H9 (cell line): Measurements from ENCODE around the gene MMP24OS. TPM values are rescaled to one million over a fixed set of nuclear protein-coding genes. Genes with fewer than 3 reads are reported as not detected.

Experiments used
- DNase-seq: peaks from one replicate; pipeline ENCODE4 v3.0.0-alpha.2; 2017
- H2AFZ ChIP-seq: one replicate; pipeline ENCODE4 v1.6.1; 2013; ENCODE audit warnings: mild to moderate bottlenecking, low read length, control low read depth, moderate library complexity
- H2AK5ac ChIP-seq: 2 replicates; pipeline ENCODE4 v1.6.1; 2013; ENCODE audit warnings: low read length, control low read depth, mixed read lengths; ENCODE audit not compliant: insufficient read length
- H2BK120ac ChIP-seq: one replicate; pipeline ENCODE4 v1.6.1; 2013; ENCODE audit warnings: low read depth, mild to moderate bottlenecking, low read length, control low read depth, inconsistent platforms; ENCODE audit not compliant: poor library complexity, severe bottlenecking
- H2BK12ac ChIP-seq: 2 replicates; pipeline ENCODE4 v1.6.1; 2013; ENCODE audit warnings: low read length, control low read depth, mixed read lengths, low read depth; ENCODE audit not compliant: insufficient read length
- H2BK15ac ChIP-seq: 2 replicates; pipeline ENCODE4 v1.6.1; 2013; ENCODE audit warnings: low read depth, low read length, control low read depth
- H2BK20ac ChIP-seq: one replicate; pipeline ENCODE4 v1.6.1; 2013; ENCODE audit warnings: low read depth, mild to moderate bottlenecking, low read length, control low read depth, inconsistent platforms; ENCODE audit not compliant: poor library complexity, severe bottlenecking
- H2BK5ac ChIP-seq: 2 replicates; pipeline ENCODE4 v1.6.1; 2013; ENCODE audit warnings: low read length, control low read depth, mixed read lengths; ENCODE audit not compliant: insufficient read length
- H3K14ac ChIP-seq: 2 replicates; pipeline ENCODE4 v1.6.1; 2013; ENCODE audit warnings: low read length, control low read depth; ENCODE audit not compliant: insufficient read depth
- H3K18ac ChIP-seq: 2 replicates; pipeline ENCODE4 v1.6.1; 2013; ENCODE audit warnings: low read depth, mild to moderate bottlenecking, mixed read lengths, low read length, control low read depth; ENCODE audit not compliant: insufficient read length
- H3K23ac ChIP-seq: 2 replicates; pipeline ENCODE4 v1.6.1; 2013; ENCODE audit warnings: low read length, control low read depth, mixed read lengths, low read depth; ENCODE audit not compliant: insufficient read length
- H3K23me2 ChIP-seq: 2 replicates; pipeline ENCODE4 v1.6.1; 2013; ENCODE audit warnings: low read depth, mild to moderate bottlenecking, mixed read lengths, low read length, control low read depth; ENCODE audit not compliant: insufficient read length, poor library complexity, severe bottlenecking
- H3K27ac ChIP-seq: 2 replicates; pipeline ENCODE4 v1.5.1; 2013; ENCODE audit warnings: low read length, control low read depth, mixed read lengths, low read depth; ENCODE audit not compliant: insufficient read length
- H3K27me3 ChIP-seq: 2 replicates; pipeline ENCODE4 v1.6.1; 2013; ENCODE audit warnings: low read length, control low read depth, inconsistent platforms; ENCODE audit not compliant: insufficient read depth
- H3K4ac ChIP-seq: 2 replicates; pipeline ENCODE4 v1.6.1; 2013; ENCODE audit warnings: low read depth, mild to moderate bottlenecking, control low read depth, inconsistent platforms, low read length, moderate library complexity
- H3K4me1 ChIP-seq: 2 replicates; pipeline ENCODE4 v1.6.1; 2013; ENCODE audit warnings: low read length, control low read depth, inconsistent platforms; ENCODE audit not compliant: insufficient read depth
- H3K4me2 ChIP-seq: 2 replicates; pipeline ENCODE4 v1.6.1; 2013; ENCODE audit warnings: low read length, control low read depth, mixed read lengths; ENCODE audit not compliant: insufficient read length, insufficient read depth
- H3K56ac ChIP-seq: 2 replicates; pipeline ENCODE4 v1.6.1; 2013; ENCODE audit warnings: low read depth, mild to moderate bottlenecking, mixed read lengths, low read length, control low read depth; ENCODE audit not compliant: insufficient read length
- H3K79me1 ChIP-seq: 2 replicates; pipeline ENCODE4 v1.6.1; 2013; ENCODE audit warnings: low read depth, mild to moderate bottlenecking, moderate library complexity, low read length, control low read depth, inconsistent platforms; ENCODE audit not compliant: insufficient read depth, poor library complexity, severe bottlenecking
- H3K79me2 ChIP-seq: 2 replicates; pipeline ENCODE4 v1.6.1; 2013; ENCODE audit warnings: low read length, control low read depth, inconsistent platforms; ENCODE audit not compliant: insufficient read depth
- H3K9ac ChIP-seq: 2 replicates; pipeline ENCODE4 v1.6.1; 2013; ENCODE audit warnings: low read length, control low read depth, mixed read lengths; ENCODE audit not compliant: insufficient read length; ENCODE audit errors: extremely low read depth
- H3K9me3 ChIP-seq: one replicate; pipeline ENCODE4 v1.6.1; 2013; ENCODE audit warnings: low read depth, low read length, inconsistent platforms; ENCODE audit not compliant: control insufficient read depth
- H3T11ph ChIP-seq: one replicate; pipeline ENCODE4 v1.6.1; 2013; ENCODE audit warnings: mild to moderate bottlenecking, low read length, control low read depth, inconsistent platforms
- H4K20me1 ChIP-seq: one replicate; pipeline ENCODE4 v1.6.1; 2013; ENCODE audit not compliant: control insufficient read depth, insufficient read length, insufficient read depth
- H4K5ac ChIP-seq: 2 replicates; pipeline ENCODE4 v1.6.1; 2013; ENCODE audit warnings: low read depth, mild to moderate bottlenecking, mixed read lengths, low read length, control low read depth; ENCODE audit not compliant: insufficient read length
- H4K8ac ChIP-seq: replicated peaks from 2 replicates; pipeline ENCODE4 v1.6.1; 2013; ENCODE audit warnings: low read length, control low read depth, mixed read lengths, low read depth; ENCODE audit not compliant: insufficient read length
- H4K91ac ChIP-seq: 2 replicates; pipeline ENCODE4 v1.6.1; 2013; ENCODE audit warnings: low read depth, mild to moderate bottlenecking, moderate library complexity, mixed read lengths, low read length, control low read depth; ENCODE audit not compliant: insufficient read length
- H3K27ac Mint-ChIP-seq, 3 experiments: 2 replicates in 2 of 3; 3 replicates in 1 of 3; pipeline ENCODE4 v1.8.0; 2020 to 2021; ENCODE audit warnings: mixed read lengths in 3 of 3, mild to moderate bottlenecking in 1 of 3, moderate library complexity in 1 of 3
- H3K27me3 Mint-ChIP-seq: 2 replicates; pipeline ENCODE4 v1.8.0; 2021; ENCODE audit warnings: low read depth, mild to moderate bottlenecking, moderate library complexity, mixed read lengths
- H3K36me3 Mint-ChIP-seq, 3 experiments: 2 replicates in 2 of 3; 3 replicates in 1 of 3; pipeline ENCODE4 v1.8.0; 2020 to 2021; ENCODE audit warnings: low read depth in 3 of 3, mixed read lengths in 3 of 3; ENCODE audit not compliant: insufficient read depth in 1 of 3
- H3K4me1 Mint-ChIP-seq, 2 experiments: 2 replicates each; pipeline ENCODE4 v1.8.0; 2020; ENCODE audit warnings: mixed read lengths in 2 of 2
- H3K4me3 Mint-ChIP-seq, 2 experiments: 2 replicates in 1 of 2; 3 replicates in 1 of 2; pipeline ENCODE4 v1.8.0; 2020 to 2021; ENCODE audit warnings: mild to moderate bottlenecking in 2 of 2, mixed read lengths in 2 of 2, moderate library complexity in 1 of 2
- H3K9me3 Mint-ChIP-seq, 2 experiments: 2 replicates in 1 of 2; 3 replicates in 1 of 2; pipeline ENCODE4 v1.8.0; 2020; ENCODE audit warnings: mild to moderate bottlenecking in 2 of 2, mixed read lengths in 2 of 2, moderate library complexity in 1 of 2
- WGBS: extraction: QIAGEN DNeasy Blood & Tissue Kit; methylation state at CpG from one replicate; pipeline ENCODE4 v1.1.7; 2013; ENCODE audit warnings: missing lambda C conversion rate, low lambda C conversion rate, mixed read lengths; ENCODE audit not compliant: insufficient read length; ENCODE audit errors: extremely low coverage; 5-methylcytosine and 5-hydroxymethylcytosine counted together
- total RNA-seq: library from RNA; stranded (reverse); gene quantifications from 2 replicates; pipeline ENCODE4 v1.2.1, GENCODE V29; 2021
- TF ChIP-seq, protein P1 (sequence below): fragments of 200-600 bp; sonication (generic); conservative IDR thresholded peaks from 3 replicates; pipeline ENCODE4 v1.8.0; 2021; ENCODE audit warnings: antibody characterized with exemption, mild to moderate bottlenecking

Gene MMP24OS
- total RNA-seq, 1 experiment from 2014 or later = 43.8 TPM

DNA sequence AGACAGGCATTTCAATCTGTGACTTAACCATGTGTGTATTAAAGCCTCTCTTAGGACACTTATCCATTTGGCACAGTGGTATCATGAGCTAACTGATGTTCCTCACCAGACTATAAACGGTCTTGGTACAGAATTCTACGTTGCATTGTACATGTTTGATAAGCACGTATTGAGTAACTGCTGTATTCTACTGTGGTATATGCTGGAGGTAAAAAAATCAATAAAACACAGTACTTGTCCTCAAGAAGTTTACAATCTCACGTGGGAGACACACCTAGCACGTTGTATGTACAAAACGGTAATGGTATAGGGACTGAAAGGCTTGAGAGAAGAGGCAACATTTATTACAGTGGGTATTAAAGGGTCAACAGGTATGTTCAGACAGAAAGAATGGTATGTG, 47.5 kb upstream of the MMP24OS start:
- Histone ChIP-seq H3K4ac (no peak overlapping the region), H3K27me3 (no peaks in the 10 kb centered on the region), H3K79me2 (no peaks in the 10 kb centered on the region), H2BK15ac (no peak overlapping the region), H3K23ac (no peak overlapping the region), H4K8ac (no peak overlapping the region), H3K27ac (no peak overlapping the region), H3K4me2 (no peak overlapping the region), H3K4me1 (peaks cover 7% of the 10 kb centered on the region; the same call in 1 of the 2 replicates), H2BK120ac (no peak overlapping the region), H3K14ac (no peak overlapping the region), H3K56ac (no peak overlapping the region), H3K18ac (no peak overlapping the region), H2BK5ac (no peak overlapping the region), H2BK20ac (no peak overlapping the region), H3K23me2 (no peaks in the 10 kb centered on the region), H2BK12ac (no peak overlapping the region), H4K91ac (no peak overlapping the region), H2AK5ac (no peak overlapping the region), H3K79me1 (no peaks in the 10 kb centered on the region), H4K20me1 (no peaks in the 10 kb centered on the region), H3K9me3 (no peaks in the 10 kb centered on the region), H3K9ac (no peak overlapping the region), H2AFZ (no peak overlapping the region), H3T11ph (no peak overlapping the region), H4K5ac (no peak overlapping the region)
- H3K36me3 Mint-ChIP-seq = no peaks in the 10 kb centered on the region
- H3K9me3 Mint-ChIP-seq = no peaks in the 10 kb centered on the region
- TF ChIP-seq, protein P1, sequence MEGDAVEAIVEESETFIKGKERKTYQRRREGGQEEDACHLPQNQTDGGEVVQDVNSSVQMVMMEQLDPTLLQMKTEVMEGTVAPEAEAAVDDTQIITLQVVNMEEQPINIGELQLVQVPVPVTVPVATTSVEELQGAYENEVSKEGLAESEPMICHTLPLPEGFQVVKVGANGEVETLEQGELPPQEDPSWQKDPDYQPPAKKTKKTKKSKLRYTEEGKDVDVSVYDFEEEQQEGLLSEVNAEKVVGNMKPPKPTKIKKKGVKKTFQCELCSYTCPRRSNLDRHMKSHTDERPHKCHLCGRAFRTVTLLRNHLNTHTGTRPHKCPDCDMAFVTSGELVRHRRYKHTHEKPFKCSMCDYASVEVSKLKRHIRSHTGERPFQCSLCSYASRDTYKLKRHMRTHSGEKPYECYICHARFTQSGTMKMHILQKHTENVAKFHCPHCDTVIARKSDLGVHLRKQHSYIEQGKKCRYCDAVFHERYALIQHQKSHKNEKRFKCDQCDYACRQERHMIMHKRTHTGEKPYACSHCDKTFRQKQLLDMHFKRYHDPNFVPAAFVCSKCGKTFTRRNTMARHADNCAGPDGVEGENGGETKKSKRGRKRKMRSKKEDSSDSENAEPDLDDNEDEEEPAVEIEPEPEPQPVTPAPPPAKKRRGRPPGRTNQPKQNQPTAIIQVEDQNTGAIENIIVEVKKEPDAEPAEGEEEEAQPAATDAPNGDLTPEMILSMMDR = no peak
- no peak overlapping the region for H3K4me3 Mint-ChIP-seq
- no CpG with 5 or more reads among the region's 6 CpGs for WGBS
- H3K27me3 Mint-ChIP-seq = no peaks in the 10 kb centered on the region
- no peak for DNase-seq
- H3K4me1 Mint-ChIP-seq = peaks cover 12% of the 10 kb centered on the region in 2 experiments
- H3K27ac Mint-ChIP-seq = no peak overlapping the region
